Astrocyte (in vitro differentiated cells and primary cell): ENCODE measurements around the gene MLLT11. TPM values are rescaled to one million over a fixed set of nuclear protein-coding genes. Genes with fewer than 3 reads are reported as not detected.

ENCODE experiments used
- DNase-seq: peaks from one replicate; pipeline ENCODE4 v3.0.0-alpha.2; 2010; ENCODE audit warnings: low read depth
- FAIRE-seq: peaks from 2 replicates; lab custom pipeline; 2011; peaks lifted over from hg19 to GRCh38; lab: Jason Lieb, UNC
- H2AFZ ChIP-seq: 2 replicates; pipeline ENCODE4 v1.6.0; 2012; ENCODE audit warnings: low read depth, low read length, inconsistent platforms
- H3K27ac ChIP-seq: 2 replicates; pipeline ENCODE4 v1.5.1; 2011; ENCODE audit warnings: low read depth, low read length, inconsistent platforms
- H3K27me3 ChIP-seq: 2 replicates; pipeline ENCODE4 v1.6.0; 2011; ENCODE audit warnings: low read length, inconsistent platforms; ENCODE audit not compliant: insufficient read depth
- H3K36me3 ChIP-seq: 2 replicates; pipeline ENCODE4 v1.5.1; 2011; ENCODE audit warnings: low read length, inconsistent platforms; ENCODE audit not compliant: insufficient read depth
- H3K4me1 ChIP-seq: 2 replicates; pipeline ENCODE4 v1.5.1; 2011; ENCODE audit warnings: low read length, inconsistent platforms; ENCODE audit not compliant: insufficient read depth
- H3K4me2 ChIP-seq: 2 replicates; pipeline ENCODE4 v1.6.0; 2012; ENCODE audit warnings: low read length, inconsistent platforms
- H3K4me3 ChIP-seq: 2 replicates; pipeline ENCODE4 v1.5.1; 2011; ENCODE audit warnings: low read depth, mild to moderate bottlenecking, low read length, inconsistent platforms; ENCODE audit not compliant: insufficient read depth
- H3K79me2 ChIP-seq: 2 replicates; pipeline ENCODE4 v1.6.0; 2012; ENCODE audit warnings: mild to moderate bottlenecking, low read length, inconsistent platforms; ENCODE audit not compliant: insufficient read depth
- H3K9ac ChIP-seq: 2 replicates; pipeline ENCODE4 v1.6.0; 2012; ENCODE audit warnings: mild to moderate bottlenecking, low read length, inconsistent platforms
- H3K9me3 ChIP-seq: 2 replicates; pipeline ENCODE4 v1.5.1; 2012; ENCODE audit warnings: low read depth, mild to moderate bottlenecking, low read length, inconsistent platforms; ENCODE audit not compliant: insufficient read depth
- H4K20me1 ChIP-seq: 2 replicates; pipeline ENCODE4 v1.6.0; 2012; ENCODE audit warnings: low read length, inconsistent platforms; ENCODE audit not compliant: insufficient read depth
- H3K27ac Mint-ChIP-seq: one replicate; pipeline ENCODE4 v1.8.0; 2021; ENCODE audit warnings: mild to moderate bottlenecking, mixed read lengths; ENCODE audit not compliant: unreplicated experiment
- H3K27me3 Mint-ChIP-seq: one replicate; pipeline ENCODE4 v1.8.0; 2021; ENCODE audit warnings: low read depth, mixed read lengths; ENCODE audit not compliant: unreplicated experiment
- H3K36me3 Mint-ChIP-seq: one replicate; pipeline ENCODE4 v1.8.0; 2021; ENCODE audit warnings: low read depth, mixed read lengths; ENCODE audit not compliant: unreplicated experiment
- H3K4me1 Mint-ChIP-seq: one replicate; pipeline ENCODE4 v1.8.0; 2021; ENCODE audit warnings: low read depth, mixed read lengths; ENCODE audit not compliant: unreplicated experiment
- H3K4me3 Mint-ChIP-seq: one replicate; pipeline ENCODE4 v1.8.0; 2021; ENCODE audit warnings: mild to moderate bottlenecking, moderate library complexity, mixed read lengths; ENCODE audit not compliant: unreplicated experiment
- H3K9me3 Mint-ChIP-seq: one replicate; pipeline ENCODE4 v1.8.0; 2021; ENCODE audit warnings: mild to moderate bottlenecking, mixed read lengths; ENCODE audit not compliant: unreplicated experiment
- CTCF ChIP-seq: IDR thresholded peaks from 2 replicates; pipeline ENCODE4 v1.5.1; 2011; ENCODE audit warnings: low read depth, mild to moderate bottlenecking, inconsistent platforms, low read length, moderate library complexity; ENCODE audit not compliant: insufficient read depth
- EZH2 ChIP-seq: IDR thresholded peaks from 2 replicates; pipeline ENCODE4 v1.6.1; 2012; ENCODE audit warnings: mild to moderate bottlenecking, low read length, inconsistent platforms; ENCODE audit not compliant: insufficient read depth
- total RNA-seq: library from RNA; stranded (reverse); gene quantifications from 2 replicates; pipeline ENCODE4 v1.2.1, GENCODE V29; 2021

MLLT11 gene
- total RNA-seq, 1 donor from 2014 or later = 77.4 TPM

GRCh38 chr1:151047591-151047924, 12.6 kb upstream of the MLLT11 start, which contains the start of gene C1orf56:
TSS of gene C1orf56 (plus strand) at chr1:151047751. CDS start at chr1:151047848, 97 bp downstream.
- Histone ChIP-seq H3K27me3 (no peaks in the 10 kb centered on the region), H2AFZ (peak within 1 kb of the TSS; percentile 58), H3K4me1 (peaks cover 11% of the 10 kb centered on the region), H3K79me2 (no peaks in the 10 kb centered on the region), H3K9ac (peak within 1 kb of the TSS; percentile 83), H3K9me3 (no peaks in the 10 kb centered on the region), H3K4me2 (peak within 1 kb of the TSS; percentile 95), H3K4me3 (peak within 1 kb of the TSS; percentile 77), H3K27ac (peak within 1 kb of the TSS; percentile 57), H4K20me1 (peaks cover 25% of the 10 kb centered on the region), H3K36me3 (peaks cover 15% of the 10 kb centered on the region)
- H3K9me3 Mint-ChIP-seq = no peaks in the 10 kb centered on the region
- H3K4me1 Mint-ChIP-seq = peaks cover 2% of the 10 kb centered on the region
- DNase-seq (peak; percentile 53), FAIRE-seq (no peak)
- H3K4me3 Mint-ChIP-seq = peak within 1 kb of the TSS; percentile 97
- H3K27me3 Mint-ChIP-seq = no peaks in the 10 kb centered on the region
- TF ChIP-seq EZH2 (no peak), CTCF (no peak)
- peaks cover 11% of the 10 kb centered on the region for H3K36me3 Mint-ChIP-seq
- peak within 1 kb of the TSS; percentile 95 for H3K27ac Mint-ChIP-seq

- peak; percentile 56 for DNase-seq
- H3K79me2 ChIP-seq = peaks cover 3% of the 10 kb centered on the region
- no peaks in the 10 kb centered on the region for H3K27me3 Mint-ChIP-seq
- peaks cover 2% of the 10 kb centered on the region for H3K4me1 Mint-ChIP-seq
- H2AFZ ChIP-seq = peak overlapping the region; percentile 58
- peak overlapping the region; percentile 97 for H3K4me3 Mint-ChIP-seq
- peaks cover 11% of the 10 kb centered on the region for H3K4me1 ChIP-seq
- no peaks in the 10 kb centered on the region for H3K9me3 Mint-ChIP-seq
- H4K20me1 ChIP-seq = peaks cover 31% of the 10 kb centered on the region
- peak overlapping the region; percentile 95 for H3K4me2 ChIP-seq
- H3K27ac Mint-ChIP-seq = peak overlapping the region; percentile 95
- peaks cover 8% of the 10 kb centered on the region for H3K36me3 Mint-ChIP-seq
- H3K27ac ChIP-seq = peak overlapping the region; percentile 57
- H3K9ac ChIP-seq = peak overlapping the region; percentile 83
- TF ChIP-seq CTCF (no peak), EZH2 (no peak)
- FAIRE-seq = no peak
- H3K9me3 ChIP-seq = no peaks in the 10 kb centered on the region
- H3K36me3 ChIP-seq = peaks cover 20% of the 10 kb centered on the region
- peak overlapping the region; percentile 77 for H3K4me3 ChIP-seq
- no peaks in the 10 kb centered on the region for H3K27me3 ChIP-seq
Measured at GRCh38 chr1:151047925-151048644, 12.1 kb upstream of the MLLT11 start.

DNA sequence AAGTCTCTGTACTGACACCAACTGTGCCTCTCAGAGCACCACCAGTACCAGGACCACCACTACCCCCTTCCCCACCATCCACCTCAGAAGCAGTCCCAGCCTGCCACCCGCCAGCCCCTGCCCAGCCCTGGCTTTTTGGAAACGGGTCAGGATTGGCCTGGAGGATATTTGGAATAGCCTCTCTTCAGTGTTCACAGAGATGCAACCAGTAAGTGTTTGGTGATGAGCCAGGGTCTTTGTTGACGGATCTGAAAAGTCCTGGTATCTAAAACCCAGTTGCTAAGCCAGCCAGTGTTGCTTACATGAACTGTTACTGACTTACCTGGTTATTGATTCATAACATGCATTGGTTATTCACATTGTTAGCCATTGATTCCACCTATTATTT, 11.6 kb upstream of the MLLT11 start:
- H3K27ac Mint-ChIP-seq = peak overlapping the region; percentile 95
- no peak for FAIRE-seq

More for the DNA sequence above, 11.6 kb upstream of the MLLT11 start:
- H2AFZ ChIP-seq = peak overlapping the region; percentile 58
- no peaks in the 10 kb centered on the region for H3K27me3 Mint-ChIP-seq
- peaks cover 2% of the 10 kb centered on the region for H3K4me1 Mint-ChIP-seq
- H3K9ac ChIP-seq = peak overlapping the region; percentile 83
- H3K4me1 ChIP-seq = peaks cover 11% of the 10 kb centered on the region
- H3K79me2 ChIP-seq = peaks cover 4% of the 10 kb centered on the region
- peaks cover 25% of the 10 kb centered on the region for H3K36me3 ChIP-seq
- H3K27ac ChIP-seq = no peak overlapping the region
- peak overlapping the region; percentile 97 for H3K4me3 Mint-ChIP-seq
- H3K27me3 ChIP-seq = no peaks in the 10 kb centered on the region
- H3K4me2 ChIP-seq = peak overlapping the region; percentile 95
- DNase-seq = no peak
- H3K4me3 ChIP-seq = peak overlapping the region; percentile 77
- peaks cover 10% of the 10 kb centered on the region for H3K36me3 Mint-ChIP-seq
- no peaks in the 10 kb centered on the region for H3K9me3 Mint-ChIP-seq
- peak; percentile 26 for TF ChIP-seq CTCF
- TF ChIP-seq EZH2 = no peak
- no peaks in the 10 kb centered on the region for H3K9me3 ChIP-seq
- peaks cover 36% of the 10 kb centered on the region for H4K20me1 ChIP-seq
